Measurements from ENCODE around the gene CRISP1. TPM values are rescaled to one million over a fixed set of nuclear protein-coding genes. Genes with fewer than 3 reads are reported as not detected.
"Not testable (repeated sequence)": the region's sequence is repeated elsewhere in the genome, so short reads cannot be mapped to it uniquely, and the experiment has no call there.

Gene CRISP1
- total RNA-seq, 4 donors from 2014 or later: not detected

GRCh38 chr6:49813248-49813647 lies 53.1 kb downstream of the CRISP1 start:
- TF ChIP-seq POLR2A (IDR thresholded peaks at IDR 0.05) (no peak), CTCF (IDR thresholded peaks at IDR 0.05) (no peak)
- intact Hi-C loops (cut with DNase I; ENCODE audit: low total_unique reads): no loop called here
- 73 to 75% methylated on average over 2 of the region's 2 CpGs for WGBS, 2 donors
- H3K4me3 ChIP-seq (ENCODE audit: low read depth, poor library complexity, severe bottlenecking): no peak overlapping the region
- DNase-seq (ENCODE audit: low spot score in 2 of 2): no peak

DNA sequence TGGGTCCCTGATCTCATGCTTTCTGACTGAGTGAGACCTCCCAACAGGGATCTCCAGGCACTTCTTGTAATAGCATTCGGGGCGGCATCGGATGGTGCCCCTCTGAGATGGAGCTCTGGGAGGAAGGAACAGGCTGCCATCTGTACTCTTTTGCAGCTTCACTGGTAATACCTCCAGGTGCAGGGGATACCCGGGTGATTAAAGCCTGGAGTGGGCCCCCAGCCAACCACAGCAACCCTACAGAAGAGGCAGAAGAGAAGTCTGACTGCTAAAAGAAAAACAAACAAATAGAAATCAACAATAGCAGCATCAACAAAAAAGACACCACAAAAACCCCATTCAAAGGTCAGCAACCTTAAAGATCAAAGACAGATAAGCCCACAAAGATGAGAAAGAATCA lies 60.2 kb downstream of the CRISP1 start:
- H3K4me3 ChIP-seq (ENCODE audit: low read depth, poor library complexity, severe bottlenecking): no peak overlapping the region
- no peak for DNase-seq (ENCODE audit: low spot score in 2 of 2)
- 83 to 85% methylated on average over 4 of the region's 4 CpGs for WGBS, 2 donors
- intact Hi-C loops (cut with DNase I; ENCODE audit: low total_unique reads): no loop called here
- TF ChIP-seq CTCF (IDR thresholded peaks at IDR 0.05): no peak
- TF ChIP-seq POLR2A (IDR thresholded peaks at IDR 0.05): no peak

DNA sequence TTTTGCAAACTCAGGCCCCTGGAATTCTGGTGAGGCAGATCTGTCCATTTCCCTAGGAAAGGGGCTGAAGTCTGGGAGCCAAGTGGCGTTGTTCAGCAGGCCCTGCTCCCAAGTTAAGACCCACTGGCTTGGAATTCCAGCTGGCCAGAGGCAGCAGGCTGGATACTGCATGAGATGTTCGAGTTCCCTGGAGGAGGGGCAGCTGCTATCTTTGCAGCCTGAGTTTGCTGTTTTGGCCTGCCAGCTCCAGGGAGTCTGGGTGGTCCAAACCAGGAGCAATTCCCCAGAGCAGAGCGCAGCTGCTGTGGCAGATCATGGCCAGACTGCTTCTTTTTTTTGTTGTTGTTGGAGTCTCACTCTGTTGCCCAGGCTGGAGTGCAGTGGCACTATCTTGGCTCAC lies 61.1 kb downstream of the CRISP1 start:
- TF ChIP-seq CTCF (IDR thresholded peaks at IDR 0.05) (no peak), POLR2A (IDR thresholded peaks at IDR 0.05) (no peak)
- WGBS, 2 donors: 53 to 65% methylated on average over 2 to 3 of the region's 3 CpGs
- DNase-seq (ENCODE audit: low spot score in 2 of 2): no peak
- H3K4me3 ChIP-seq (ENCODE audit: low read depth, poor library complexity, severe bottlenecking): no peak overlapping the region
- intact Hi-C loops (cut with DNase I; ENCODE audit: low total_unique reads): no loop called here

GRCh38 chr6:49801525-49801924 lies 64.8 kb downstream of the CRISP1 start:
- no peak for TF ChIP-seq POLR2A (IDR thresholded peaks at IDR 0.05)
- no peak overlapping the region for H3K4me3 ChIP-seq (ENCODE audit: low read depth, poor library complexity, severe bottlenecking)
- intact Hi-C loops (cut with DNase I; ENCODE audit: low total_unique reads): no loop called here
- WGBS, 2 donors: 92 to 94% methylated on average over 8 of the region's 8 CpGs
- no peak for DNase-seq (ENCODE audit: low spot score in 2 of 2)

DNA sequence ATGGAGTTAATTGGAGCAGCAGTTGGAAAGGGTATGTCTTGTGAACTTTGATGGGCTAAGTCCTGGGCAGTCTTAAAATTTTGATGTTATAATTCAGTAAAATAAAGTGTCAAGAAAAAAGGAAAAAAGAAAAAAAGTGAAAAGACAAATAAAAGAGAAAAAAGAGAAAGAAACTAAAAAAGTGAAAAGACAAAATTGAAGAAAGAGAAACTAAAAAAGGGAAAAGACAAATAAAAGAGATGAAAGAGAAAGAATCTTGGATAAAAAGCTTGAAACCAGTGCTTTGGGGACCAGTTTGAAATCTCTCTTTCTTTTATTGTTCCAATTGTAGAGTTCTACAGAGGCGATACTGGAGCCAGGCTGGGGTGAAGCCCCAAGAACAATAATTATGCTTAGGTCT lies 67.2 kb downstream of the CRISP1 start:
- DNase-seq (ENCODE audit: low spot score in 2 of 2): no peak
- no peak overlapping the region for H3K4me3 ChIP-seq (ENCODE audit: low read depth, poor library complexity, severe bottlenecking)
- TF ChIP-seq POLR2A (IDR thresholded peaks at IDR 0.05) (no peak), CTCF (IDR thresholded peaks at IDR 0.05) (no peak)
- intact Hi-C loops (cut with DNase I; ENCODE audit: low total_unique reads): no loop called here
- WGBS, 2 donors: 81 to 93% methylated on average over 1 of the region's 1 CpG

- H3K4me3 ChIP-seq (ENCODE audit: low read depth, poor library complexity, severe bottlenecking); DNase-seq (ENCODE audit: low spot score in 2 of 2); intact Hi-C loops (cut with DNase I; ENCODE audit: low total_unique reads): not testable (repeated sequence)
- 78 to 83% methylated on average over 19 to 20 of the region's 21 CpGs for WGBS, 2 donors
These were observed 69.4 kb downstream of the CRISP1 start for GRCh38 chr6:49796842-49797455.

- 63 to 72% methylated on average over 2 of the region's 2 CpGs for WGBS, 2 donors
- intact Hi-C loops (cut with DNase I; ENCODE audit: low total_unique reads): no loop called here
These were observed 76.0 kb downstream of the CRISP1 start for GRCh38 chr6:49790341-49790740.

More at GRCh38 chr6:49790341-49790740, 76.0 kb downstream of the CRISP1 start:
- DNase-seq (ENCODE audit: low spot score in 2 of 2): no peak
- TF ChIP-seq CTCF (IDR thresholded peaks at IDR 0.05) (no peak), POLR2A (IDR thresholded peaks at IDR 0.05) (no peak)
- no peak overlapping the region for H3K4me3 ChIP-seq (ENCODE audit: low read depth, poor library complexity, severe bottlenecking)

Data from lower leg skin (tissue), 4 donors.